ENCODE data around the gene KLF2. TPM values are rescaled to one million over a fixed set of nuclear protein-coding genes. Genes with fewer than 3 reads are reported as not detected.

KLF2 gene
- total and polyA plus RNA-seq, 12 donors = 2.2 to 52.3 (median 23.2) TPM

- intact Hi-C loops (cut with DNase I) = loop anchor here in 1 of 2 donors (10.0 kb wide), 1 partner anchor 341 kb away; no protein-coding TSS in a partner anchor
- no peak for DNase-seq
- Histone ChIP-seq H3K27ac (no peak overlapping the region), H3K36me3 (replicated peaks in 1 of 2) (peaks cover 0 to 30% of the 10 kb centered on the region in 2 donors), H3K4me3 (no peak overlapping the region), H3K9me3 (replicated peaks in 1 of 3) (no peaks in the 10 kb centered on the region), H3K27me3 (no peaks in the 10 kb centered on the region), H3K4me1 (replicated peaks in 1 of 2) (peaks cover 0 to 29% of the 10 kb centered on the region in 2 donors)
- TF ChIP-seq, protein P1, sequence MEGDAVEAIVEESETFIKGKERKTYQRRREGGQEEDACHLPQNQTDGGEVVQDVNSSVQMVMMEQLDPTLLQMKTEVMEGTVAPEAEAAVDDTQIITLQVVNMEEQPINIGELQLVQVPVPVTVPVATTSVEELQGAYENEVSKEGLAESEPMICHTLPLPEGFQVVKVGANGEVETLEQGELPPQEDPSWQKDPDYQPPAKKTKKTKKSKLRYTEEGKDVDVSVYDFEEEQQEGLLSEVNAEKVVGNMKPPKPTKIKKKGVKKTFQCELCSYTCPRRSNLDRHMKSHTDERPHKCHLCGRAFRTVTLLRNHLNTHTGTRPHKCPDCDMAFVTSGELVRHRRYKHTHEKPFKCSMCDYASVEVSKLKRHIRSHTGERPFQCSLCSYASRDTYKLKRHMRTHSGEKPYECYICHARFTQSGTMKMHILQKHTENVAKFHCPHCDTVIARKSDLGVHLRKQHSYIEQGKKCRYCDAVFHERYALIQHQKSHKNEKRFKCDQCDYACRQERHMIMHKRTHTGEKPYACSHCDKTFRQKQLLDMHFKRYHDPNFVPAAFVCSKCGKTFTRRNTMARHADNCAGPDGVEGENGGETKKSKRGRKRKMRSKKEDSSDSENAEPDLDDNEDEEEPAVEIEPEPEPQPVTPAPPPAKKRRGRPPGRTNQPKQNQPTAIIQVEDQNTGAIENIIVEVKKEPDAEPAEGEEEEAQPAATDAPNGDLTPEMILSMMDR (IDR thresholded peaks at IDR 0.05) = no peak
- no peak for TF ChIP-seq POLR2A (IDR thresholded peaks at IDR 0.05)
- WGBS, 4 donors = 83 to 94% (median 88%) methylated on average over 6 to 7 of the region's 7 CpGs
Measured at GRCh38 chr19:16375936-16376185, 51.2 kb downstream of the KLF2 start.

GRCh38 chr19:16376241-16376640, 51.6 kb downstream of the KLF2 start:
- Histone ChIP-seq H3K27ac (peak overlapping the region in 1 of 5 donors; percentile 63), H3K4me1 (replicated peaks in 1 of 2) (peaks cover 0 to 25% of the 10 kb centered on the region in 2 donors)

DNA sequence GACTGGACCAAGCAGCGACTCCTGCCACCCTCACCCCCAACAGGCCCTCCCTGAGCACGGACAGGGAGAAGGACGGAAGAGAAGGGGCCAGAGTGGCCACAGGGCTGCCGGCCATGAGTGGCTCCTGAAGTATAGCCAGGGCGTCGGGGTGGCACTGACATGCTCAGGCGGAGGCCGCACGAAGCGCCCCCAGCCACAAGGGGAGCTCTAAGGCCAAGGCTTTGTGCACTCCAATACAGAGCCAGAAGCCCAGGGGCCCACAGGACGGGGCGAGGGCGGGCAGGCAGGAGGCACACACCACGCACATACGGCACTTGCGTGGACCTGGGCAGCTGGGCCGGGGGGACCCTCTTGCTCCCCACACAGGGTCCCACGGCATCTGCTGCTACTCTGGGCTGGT, 52.0 kb downstream of the KLF2 start:
- Histone ChIP-seq H3K27ac (peak overlapping the region in 1 of 5 donors; percentile 63), H3K4me1 (replicated peaks in 1 of 2) (peaks cover 0 to 25% of the 10 kb centered on the region in 2 donors), H3K9me3 (replicated peaks in 1 of 3) (no peaks in the 10 kb centered on the region), H3K27me3 (no peaks in the 10 kb centered on the region), H3K36me3 (replicated peaks in 1 of 2) (peaks cover 0 to 30% of the 10 kb centered on the region in 2 donors), H3K4me3 (no peak overlapping the region)
- 80 to 95% (median 88%) methylated on average over 2 to 18 of the region's 18 CpGs for WGBS, 4 donors
- intact Hi-C loops (cut with DNase I) = loop anchor here in 1 of 2 donors (10.0 kb wide), 1 partner anchor 342 kb away; no protein-coding TSS in a partner anchor
- no peak for DNase-seq
- TF ChIP-seq, protein P1 (IDR thresholded peaks at IDR 0.05) = peak in 1 of 6 experiments; percentile 19
- no peak for TF ChIP-seq POLR2A (IDR thresholded peaks at IDR 0.05)

More at GRCh38 chr19:16376241-16376640, 51.6 kb downstream of the KLF2 start:
- WGBS, 4 donors = 83 to 89% (median 84%) methylated on average over 7 to 11 of the region's 11 CpGs
- no peak for TF ChIP-seq POLR2A (IDR thresholded peaks at IDR 0.05)
- TF ChIP-seq, protein P1 (IDR thresholded peaks at IDR 0.05) = no peak
- Histone ChIP-seq H3K27me3 (no peaks in the 10 kb centered on the region), H3K4me3 (no peak overlapping the region), H3K36me3 (replicated peaks in 1 of 2) (peaks cover 0 to 30% of the 10 kb centered on the region in 2 donors), H3K9me3 (replicated peaks in 1 of 3) (no peaks in the 10 kb centered on the region)
- intact Hi-C loops (cut with DNase I) = loop anchor here in 1 of 2 donors (10.0 kb wide), 1 partner anchor 341 kb away; no protein-coding TSS in a partner anchor
- DNase-seq = no peak

DNA sequence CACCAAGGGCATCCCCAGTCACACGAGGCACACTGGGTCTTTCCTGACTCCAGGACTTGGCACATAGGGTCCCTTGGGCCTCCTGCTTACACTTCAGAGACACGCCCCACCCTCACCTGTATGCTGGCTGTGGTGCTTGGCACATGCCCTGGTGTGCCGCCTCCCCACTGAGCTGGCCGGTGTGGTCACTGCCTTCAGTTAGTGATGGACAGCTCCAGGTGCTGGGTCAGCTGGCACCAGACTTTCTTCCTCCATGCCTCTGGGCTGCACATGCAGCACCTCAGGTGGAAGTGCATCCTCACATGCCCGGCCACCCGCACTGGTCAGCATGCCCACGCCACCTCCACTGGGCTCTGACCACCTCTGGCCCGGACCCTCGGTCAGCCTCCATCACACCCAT, 52.9 kb downstream of the KLF2 start:
- H3K9me3 ChIP-seq (replicated peaks in 1 of 3) = no peaks in the 10 kb centered on the region
- no peak for DNase-seq
- 92 to 97% (median 94%) methylated on average over 6 to 9 of the region's 9 CpGs for WGBS, 4 donors
- no peaks in the 10 kb centered on the region for H3K27me3 ChIP-seq
- peaks cover 0 to 19% of the 10 kb centered on the region in 2 donors for H3K4me1 ChIP-seq (replicated peaks in 1 of 2)
- no peak overlapping the region for H3K4me3 ChIP-seq
- H3K36me3 ChIP-seq (replicated peaks in 1 of 2) = peaks cover 0 to 30% of the 10 kb centered on the region in 2 donors
- H3K27ac ChIP-seq = no peak overlapping the region
- no peak for TF ChIP-seq POLR2A (IDR thresholded peaks at IDR 0.05)
- TF ChIP-seq, protein P1 (IDR thresholded peaks at IDR 0.05) = no peak
- intact Hi-C loops (cut with DNase I) = loop anchor here in 1 of 2 donors (10.0 kb wide), 1 partner anchor 343 kb away; no protein-coding TSS in a partner anchor

Other genes starting within 250 kb of the KLF2 start
- 100 to 1,000 TPM; 111 to 294 (median 173) TPM for gene TPM4, start 248.3 kb upstream of the KLF2 start, total RNA-seq
- 100 to 1,000 TPM; 195 to 290 (median 290) TPM for gene TPM4, start 248.3 kb upstream of the KLF2 start, polyA plus RNA-seq
- gene RAB8A, start 212.9 kb upstream of the KLF2 start, total RNA-seq = 100 to 1,000 TPM in 1 of 9 donors, 10 to 100 TPM in 8; 42.6 to 118 (median 72.1) TPM
- gene RAB8A, start 212.9 kb upstream of the KLF2 start, polyA plus RNA-seq = 100 to 1,000 TPM in 1 of 3 donors, 10 to 100 TPM in 2; 32.0 to 143 (median 34.8) TPM
- gene HSH2D, start 181.1 kb upstream of the KLF2 start, total RNA-seq = 1 to 10 TPM in 2 of 9 donors, under 1 TPM in 6, not detected in 1; 0.21 to 2.2 (median 0.86) TPM
- gene HSH2D, start 181.1 kb upstream of the KLF2 start, polyA plus RNA-seq = 1 to 10 TPM; 1.4 to 4.7 (median 1.5) TPM
- not detected for gene CIB3, start 151.3 kb upstream of the KLF2 start, total RNA-seq
- gene CIB3, start 151.3 kb upstream of the KLF2 start, polyA plus RNA-seq = not detected
- gene FAM32A, start 139.4 kb upstream of the KLF2 start, total RNA-seq = 100 to 1,000 TPM in 4 of 9 donors, 10 to 100 TPM in 5; 68.1 to 159 (median 92.3) TPM
- gene FAM32A, start 139.4 kb upstream of the KLF2 start, polyA plus RNA-seq = 100 to 1,000 TPM in 1 of 3 donors, 10 to 100 TPM in 2; 76.4 to 119 (median 77.6) TPM
- gene AP1M1, start 126.9 kb upstream of the KLF2 start, total RNA-seq = 10 to 100 TPM; 51.3 to 99.6 (median 88.0) TPM
- gene AP1M1, start 126.9 kb upstream of the KLF2 start, polyA plus RNA-seq = 10 to 100 TPM; 51.6 to 61.8 (median 58.5) TPM
- gene EPS15L1, start 147.1 kb downstream of the KLF2 start, total RNA-seq = 10 to 100 TPM in 8 of 9 donors, 1 to 10 TPM in 1; 9.7 to 46.7 (median 24.2) TPM
- 10 to 100 TPM; 28.9 to 59.0 (median 32.6) TPM for gene EPS15L1, start 147.1 kb downstream of the KLF2 start, polyA plus RNA-seq
- gene CALR3, start 171.3 kb downstream of the KLF2 start, total RNA-seq = under 1 TPM in 2 of 9 donors, not detected in 7; 0.17 to 0.41 TPM
- under 1 TPM in 2 of 3 donors, not detected in 1; 0.07 to 0.11 TPM for gene CALR3, start 171.3 kb downstream of the KLF2 start, polyA plus RNA-seq
- 1 to 10 TPM; 3.2 to 9.3 (median 5.3) TPM for gene C19orf44, start 171.6 kb downstream of the KLF2 start, total RNA-seq
- 10 to 100 TPM in 1 of 3 donors, 1 to 10 TPM in 2; 4.8 to 12.1 (median 5.9) TPM for gene C19orf44, start 171.6 kb downstream of the KLF2 start, polyA plus RNA-seq
- 10 to 100 TPM in 7 of 9 donors, 1 to 10 TPM in 2; 2.9 to 50.7 (median 13.1) TPM for gene CHERP, start 217.6 kb downstream of the KLF2 start, total RNA-seq
- 10 to 100 TPM; 11.3 to 39.3 (median 24.8) TPM for gene CHERP, start 217.6 kb downstream of the KLF2 start, polyA plus RNA-seq
- gene SLC35E1, start 247.6 kb downstream of the KLF2 start, total RNA-seq = 10 to 100 TPM; 20.1 to 49.8 (median 39.5) TPM
- gene SLC35E1, start 247.6 kb downstream of the KLF2 start, polyA plus RNA-seq = 10 to 100 TPM; 22.0 to 43.1 (median 26.8) TPM